ENCODE results near the gene CLPTM1L. TPM values are rescaled to one million over a fixed set of nuclear protein-coding genes. Genes with fewer than 3 reads are reported as not detected.

The CLPTM1L gene
- total and polyA plus RNA-seq, 9 of the 15 experiments (the other 6 are each of a cell fraction or from before 2014, with no cell fraction given): 3.5 to 217 (median 177) TPM

DNA sequence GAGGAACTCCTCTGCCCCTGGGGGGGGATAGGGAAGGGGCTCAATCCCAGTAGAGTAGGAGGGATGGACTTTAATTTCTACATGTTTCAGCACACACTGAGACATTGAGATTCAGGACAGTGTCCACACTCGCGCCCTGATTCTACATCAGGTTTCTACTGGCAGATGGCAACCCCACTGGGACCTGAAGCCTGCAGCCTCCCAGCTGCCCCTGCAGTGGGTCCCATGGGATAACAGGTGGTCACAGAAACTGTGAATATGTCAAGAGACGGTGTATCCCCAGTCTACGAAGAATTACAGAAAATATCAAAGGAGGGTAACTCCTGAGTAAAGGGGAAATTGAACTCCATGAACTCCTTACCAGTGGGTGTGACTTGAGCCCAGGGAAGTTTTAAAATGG, 47.7 kb downstream of the CLPTM1L start:
- Histone ChIP-seq H3K9ac (ENCODE audit: insufficient read depth in 1 of 2, low read depth in 2 of 2, low read length in 2 of 2) (no peak overlapping the region), H3K27me3 (ENCODE audit: control insufficient read depth in 2 of 2, insufficient read depth in 2 of 2, low read length in 2 of 2) (peaks cover 46 to 62% of the 10 kb centered on the region in 2 experiments), H3K4me2 (ENCODE audit: insufficient read depth, low read length) (no peak overlapping the region), H3K36me3 (ENCODE audit: control insufficient read depth, insufficient read depth, low read length) (no peaks in the 10 kb centered on the region), H4K20me1 (replicated peaks; ENCODE audit: control insufficient read depth, insufficient read depth, low read length) (no peaks in the 10 kb centered on the region; the same call in 1 of the 2 replicates), H3K79me2 (ENCODE audit: control insufficient read depth, insufficient read depth, low read length) (no peaks in the 10 kb centered on the region), H3K4me3 (no peak overlapping the region), H3K9me1 (ENCODE audit: control insufficient read depth, insufficient read depth, low read length) (no peaks in the 10 kb centered on the region), H2AFZ (ENCODE audit: low read depth, low read length) (no peak overlapping the region), H3K27ac (ENCODE audit: extremely low read depth, low read depth, low read length) (no peak overlapping the region), H3K4me1 (replicated peaks in 1 of 2; ENCODE audit: control insufficient read depth in 2 of 2, insufficient read depth in 2 of 2, low read length in 2 of 2) (peaks cover 0 to 38% of the 10 kb centered on the region in 2 experiments; a peak in 2 of 5 replicates), H3K9me3 (replicated peaks; ENCODE audit: control insufficient read depth, insufficient read depth, low read depth, low read length) (no peaks in the 10 kb centered on the region)
- no TSS peak for BruUV-seq (replicated peaks)
- ATAC-seq (no peak), DNase-seq (ENCODE audit: extremely low read depth in 1 of 4, low spot score in 3 of 4) (no peak), FAIRE-seq (no peak)
- WGBS (ENCODE audit: insufficient coverage, low coverage, missing lambda C conversion rate): 35% methylated on average over 4 of the region's 4 CpGs
- TF ChIP-seq CAMTA2 (CRISPR knock-in tag; conservative IDR thresholded peaks at IDR 0.05): no peak
- TF ChIP-seq, protein P1, sequence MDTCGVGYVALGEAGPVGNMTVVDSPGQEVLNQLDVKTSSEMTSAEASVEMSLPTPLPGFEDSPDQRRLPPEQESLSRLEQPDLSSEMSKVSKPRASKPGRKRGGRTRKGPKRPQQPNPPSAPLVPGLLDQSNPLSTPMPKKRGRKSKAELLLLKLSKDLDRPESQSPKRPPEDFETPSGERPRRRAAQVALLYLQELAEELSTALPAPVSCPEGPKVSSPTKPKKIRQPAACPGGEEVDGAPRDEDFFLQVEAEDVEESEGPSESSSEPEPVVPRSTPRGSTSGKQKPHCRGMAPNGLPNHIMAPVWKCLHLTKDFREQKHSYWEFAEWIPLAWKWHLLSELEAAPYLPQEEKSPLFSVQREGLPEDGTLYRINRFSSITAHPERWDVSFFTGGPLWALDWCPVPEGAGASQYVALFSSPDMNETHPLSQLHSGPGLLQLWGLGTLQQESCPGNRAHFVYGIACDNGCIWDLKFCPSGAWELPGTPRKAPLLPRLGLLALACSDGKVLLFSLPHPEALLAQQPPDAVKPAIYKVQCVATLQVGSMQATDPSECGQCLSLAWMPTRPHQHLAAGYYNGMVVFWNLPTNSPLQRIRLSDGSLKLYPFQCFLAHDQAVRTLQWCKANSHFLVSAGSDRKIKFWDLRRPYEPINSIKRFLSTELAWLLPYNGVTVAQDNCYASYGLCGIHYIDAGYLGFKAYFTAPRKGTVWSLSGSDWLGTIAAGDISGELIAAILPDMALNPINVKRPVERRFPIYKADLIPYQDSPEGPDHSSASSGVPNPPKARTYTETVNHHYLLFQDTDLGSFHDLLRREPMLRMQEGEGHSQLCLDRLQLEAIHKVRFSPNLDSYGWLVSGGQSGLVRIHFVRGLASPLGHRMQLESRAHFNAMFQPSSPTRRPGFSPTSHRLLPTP (IDR thresholded peaks at IDR 0.05; ENCODE audit: borderline replicate concordance, extremely low read depth, insufficient read length): no peak
- TF ChIP-seq, protein P2, sequence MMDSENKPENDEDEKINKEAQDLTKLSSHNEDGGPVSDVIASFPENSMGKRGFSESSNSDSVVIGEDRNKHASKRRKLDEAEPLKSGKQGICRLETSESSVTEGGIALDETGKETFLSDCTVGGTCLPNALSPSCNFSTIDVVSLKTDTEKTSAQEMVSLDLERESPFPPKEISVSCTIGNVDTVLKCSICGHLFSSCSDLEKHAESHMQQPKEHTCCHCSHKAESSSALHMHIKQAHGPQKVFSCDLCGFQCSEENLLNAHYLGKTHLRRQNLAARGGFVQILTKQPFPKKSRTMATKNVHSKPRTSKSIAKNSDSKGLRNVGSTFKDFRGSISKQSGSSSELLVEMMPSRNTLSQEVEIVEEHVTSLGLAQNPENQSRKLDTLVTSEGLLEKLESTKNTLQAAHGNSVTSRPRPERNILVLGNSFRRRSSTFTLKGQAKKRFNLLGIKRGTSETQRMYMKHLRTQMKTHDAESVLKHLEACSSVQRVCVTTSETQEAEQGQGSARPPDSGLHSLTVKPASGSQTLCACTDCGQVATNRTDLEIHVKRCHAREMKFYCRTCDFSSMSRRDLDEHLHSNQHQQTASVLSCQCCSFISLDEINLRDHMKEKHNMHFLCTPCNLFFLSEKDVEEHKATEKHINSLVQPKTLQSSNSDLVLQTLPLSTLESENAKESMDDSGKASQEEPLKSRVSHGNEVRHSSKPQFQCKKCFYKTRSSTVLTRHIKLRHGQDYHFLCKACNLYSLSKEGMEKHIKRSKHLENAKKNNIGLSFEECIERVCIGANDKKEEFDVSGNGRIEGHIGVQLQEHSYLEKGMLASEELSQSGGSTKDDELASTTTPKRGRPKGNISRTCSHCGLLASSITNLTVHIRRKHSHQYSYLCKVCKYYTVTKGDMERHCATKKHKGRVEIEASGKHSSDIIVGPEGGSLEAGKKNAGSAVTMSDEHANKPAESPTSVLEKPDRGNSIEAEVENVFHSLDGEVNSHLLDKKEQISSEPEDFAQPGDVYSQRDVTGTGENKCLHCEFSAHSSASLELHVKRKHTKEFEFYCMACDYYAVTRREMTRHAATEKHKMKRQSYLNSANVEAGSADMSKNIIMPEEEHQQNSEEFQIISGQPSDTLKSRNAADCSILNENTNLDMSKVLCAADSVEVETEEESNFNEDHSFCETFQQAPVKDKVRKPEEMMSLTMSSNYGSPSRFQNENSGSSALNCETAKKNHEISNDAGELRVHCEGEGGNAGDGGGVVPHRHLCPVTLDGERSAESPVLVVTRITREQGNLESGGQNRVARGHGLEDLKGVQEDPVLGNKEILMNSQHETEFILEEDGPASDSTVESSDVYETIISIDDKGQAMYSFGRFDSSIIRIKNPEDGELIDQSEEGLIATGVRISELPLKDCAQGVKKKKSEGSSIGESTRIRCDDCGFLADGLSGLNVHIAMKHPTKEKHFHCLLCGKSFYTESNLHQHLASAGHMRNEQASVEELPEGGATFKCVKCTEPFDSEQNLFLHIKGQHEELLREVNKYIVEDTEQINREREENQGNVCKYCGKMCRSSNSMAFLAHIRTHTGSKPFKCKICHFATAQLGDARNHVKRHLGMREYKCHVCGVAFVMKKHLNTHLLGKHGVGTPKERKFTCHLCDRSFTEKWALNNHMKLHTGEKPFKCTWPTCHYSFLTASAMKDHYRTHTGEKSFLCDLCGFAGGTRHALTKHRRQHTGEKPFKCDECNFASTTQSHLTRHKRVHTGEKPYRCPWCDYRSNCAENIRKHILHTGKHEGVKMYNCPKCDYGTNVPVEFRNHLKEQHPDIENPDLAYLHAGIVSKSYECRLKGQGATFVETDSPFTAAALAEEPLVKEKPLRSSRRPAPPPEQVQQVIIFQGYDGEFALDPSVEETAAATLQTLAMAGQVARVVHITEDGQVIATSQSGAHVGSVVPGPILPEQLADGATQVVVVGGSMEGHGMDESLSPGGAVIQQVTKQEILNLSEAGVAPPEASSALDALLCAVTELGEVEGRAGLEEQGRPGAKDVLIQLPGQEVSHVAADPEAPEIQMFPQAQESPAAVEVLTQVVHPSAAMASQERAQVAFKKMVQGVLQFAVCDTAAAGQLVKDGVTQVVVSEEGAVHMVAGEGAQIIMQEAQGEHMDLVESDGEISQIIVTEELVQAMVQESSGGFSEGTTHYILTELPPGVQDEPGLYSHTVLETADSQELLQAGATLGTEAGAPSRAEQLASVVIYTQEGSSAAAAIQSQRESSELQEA (IDR thresholded peaks at IDR 0.05; ENCODE audit: low read depth): no peak
- no peak for TF ChIP-seq NCOA6 (IDR thresholded peaks at IDR 0.05)
- TF ChIP-seq, protein P3, sequence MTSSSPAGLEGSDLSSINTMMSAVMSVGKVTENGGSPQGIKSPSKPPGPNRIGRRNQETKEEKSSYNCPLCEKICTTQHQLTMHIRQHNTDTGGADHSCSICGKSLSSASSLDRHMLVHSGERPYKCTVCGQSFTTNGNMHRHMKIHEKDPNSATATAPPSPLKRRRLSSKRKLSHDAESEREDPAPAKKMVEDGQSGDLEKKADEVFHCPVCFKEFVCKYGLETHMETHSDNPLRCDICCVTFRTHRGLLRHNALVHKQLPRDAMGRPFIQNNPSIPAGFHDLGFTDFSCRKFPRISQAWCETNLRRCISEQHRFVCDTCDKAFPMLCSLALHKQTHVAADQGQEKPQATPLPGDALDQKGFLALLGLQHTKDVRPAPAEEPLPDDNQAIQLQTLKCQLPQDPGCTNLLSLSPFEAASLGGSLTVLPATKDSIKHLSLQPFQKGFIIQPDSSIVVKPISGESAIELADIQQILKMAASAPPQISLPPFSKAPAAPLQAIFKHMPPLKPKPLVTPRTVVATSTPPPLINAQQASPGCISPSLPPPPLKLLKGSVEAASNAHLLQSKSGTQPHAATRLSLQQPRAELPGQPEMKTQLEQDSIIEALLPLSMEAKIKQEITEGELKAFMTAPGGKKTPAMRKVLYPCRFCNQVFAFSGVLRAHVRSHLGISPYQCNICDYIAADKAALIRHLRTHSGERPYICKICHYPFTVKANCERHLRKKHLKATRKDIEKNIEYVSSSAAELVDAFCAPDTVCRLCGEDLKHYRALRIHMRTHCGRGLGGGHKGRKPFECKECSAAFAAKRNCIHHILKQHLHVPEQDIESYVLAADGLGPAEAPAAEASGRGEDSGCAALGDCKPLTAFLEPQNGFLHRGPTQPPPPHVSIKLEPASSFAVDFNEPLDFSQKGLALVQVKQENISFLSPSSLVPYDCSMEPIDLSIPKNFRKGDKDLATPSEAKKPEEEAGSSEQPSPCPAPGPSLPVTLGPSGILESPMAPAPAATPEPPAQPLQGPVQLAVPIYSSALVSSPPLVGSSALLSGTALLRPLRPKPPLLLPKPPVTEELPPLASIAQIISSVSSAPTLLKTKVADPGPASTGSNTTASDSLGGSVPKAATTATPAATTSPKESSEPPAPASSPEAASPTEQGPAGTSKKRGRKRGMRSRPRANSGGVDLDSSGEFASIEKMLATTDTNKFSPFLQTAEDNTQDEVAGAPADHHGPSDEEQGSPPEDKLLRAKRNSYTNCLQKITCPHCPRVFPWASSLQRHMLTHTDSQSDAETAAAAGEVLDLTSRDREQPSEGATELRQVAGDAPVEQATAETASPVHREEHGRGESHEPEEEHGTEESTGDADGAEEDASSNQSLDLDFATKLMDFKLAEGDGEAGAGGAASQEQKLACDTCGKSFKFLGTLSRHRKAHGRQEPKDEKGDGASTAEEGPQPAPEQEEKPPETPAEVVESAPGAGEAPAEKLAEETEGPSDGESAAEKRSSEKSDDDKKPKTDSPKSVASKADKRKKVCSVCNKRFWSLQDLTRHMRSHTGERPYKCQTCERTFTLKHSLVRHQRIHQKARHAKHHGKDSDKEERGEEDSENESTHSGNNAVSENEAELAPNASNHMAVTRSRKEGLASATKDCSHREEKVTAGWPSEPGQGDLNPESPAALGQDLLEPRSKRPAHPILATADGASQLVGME (CRISPR knock-in tag; IDR thresholded peaks at IDR 0.05): no peak
- POLR2A ChIA-PET: interaction anchor here (1.2 kb wide), 1 partner anchor 17 kb away, joined by 4 read pairs; no protein-coding TSS in a partner anchor
- in situ Hi-C loops (cut with MboI): no loop called here
- intact Hi-C loops (cut with micrococcal nuclease): no loop called here
- CTCF ChIA-PET (ENCODE audit: low intra/inter-chr PET ratio): no interaction called here

All from K562 (cell line).